ENCODE measurements around the gene PAX8.
A peak's percentile ranks its signal among the peaks of the same experiment; 100 is the strongest.
"Not testable (repeated sequence)": the region's sequence is repeated elsewhere in the genome, so short reads cannot be mapped to it uniquely, and the experiment has no call there.

PAX8 gene

GRCh38 chr2:113278742-113279139, at the start of gene PAX8:
Gene PAX8, minus strand, starts transcription at chr2:113278921. Its CDS starts 527 bp downstream, at chr2:113278394.
- Histone ChIP-seq H3K4me3 (peak within 1 kb of the TSS; percentile 47), H3K27ac (no peak within 1 kb of the TSS)
- DNase-seq (ENCODE audit: low spot score), result no peak
- TF ChIP-seq CTCF (IDR thresholded peaks at IDR 0.05), result no peak

GRCh38 chr2:113328043-113328442, 49.3 kb upstream of the PAX8 start:
- no peak overlapping the region for H3K4me3 ChIP-seq
- DNase-seq (ENCODE audit: low spot score), result no peak
- no peak for TF ChIP-seq CTCF (IDR thresholded peaks at IDR 0.05)
- H3K27ac ChIP-seq, result no peak overlapping the region

- DNase-seq (ENCODE audit: low spot score), result not testable (repeated sequence)
- peak overlapping the region in 1 of 2 donors; percentile 60 for H3K27ac ChIP-seq
- peak overlapping the region; percentile 68 for H3K4me3 ChIP-seq
Measured at GRCh38 chr2:113325161-113325731, 46.5 kb upstream of the PAX8 start.

GRCh38 chr2:113324684-113325160, 46.0 kb upstream of the PAX8 start:
- no peak for DNase-seq (ENCODE audit: low spot score)
- Histone ChIP-seq H3K4me3 (peak overlapping the region; percentile 68), H3K27ac (peak overlapping the region in 1 of 2 donors; percentile 65)
- TF ChIP-seq CTCF (IDR thresholded peaks at IDR 0.05), result no peak

GRCh38 chr2:113323129-113323528, 44.4 kb upstream of the PAX8 start:
- H3K4me3 ChIP-seq; H3K27ac ChIP-seq; DNase-seq (ENCODE audit: low spot score): not testable (repeated sequence)

- not testable (repeated sequence) for DNase-seq (ENCODE audit: low spot score); H3K27ac ChIP-seq; H3K4me3 ChIP-seq
Measured at GRCh38 chr2:113320106-113320505, 41.4 kb upstream of the PAX8 start.

DNA sequence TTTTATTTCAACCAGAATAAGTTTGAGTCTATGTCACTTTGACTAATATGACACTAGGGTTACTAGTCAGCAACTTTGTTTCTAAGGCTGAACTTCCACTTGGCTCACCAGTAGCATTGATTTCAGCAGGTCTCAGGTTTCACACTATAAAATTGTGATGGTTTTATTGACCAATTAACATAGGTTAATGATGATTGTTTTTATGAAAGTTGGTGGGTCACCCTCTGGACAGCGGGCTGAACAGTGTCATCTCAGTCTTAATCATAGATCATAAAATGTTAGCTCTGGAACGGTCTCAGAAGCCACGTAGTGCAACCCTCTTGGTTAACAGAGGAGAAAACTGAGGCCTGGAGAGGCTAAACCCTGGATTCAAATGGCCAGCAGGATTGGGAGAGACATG, 40.2 kb upstream of the PAX8 start:
- not testable (repeated sequence) for H3K4me3 ChIP-seq; H3K27ac ChIP-seq; DNase-seq (ENCODE audit: low spot score)

DNA sequence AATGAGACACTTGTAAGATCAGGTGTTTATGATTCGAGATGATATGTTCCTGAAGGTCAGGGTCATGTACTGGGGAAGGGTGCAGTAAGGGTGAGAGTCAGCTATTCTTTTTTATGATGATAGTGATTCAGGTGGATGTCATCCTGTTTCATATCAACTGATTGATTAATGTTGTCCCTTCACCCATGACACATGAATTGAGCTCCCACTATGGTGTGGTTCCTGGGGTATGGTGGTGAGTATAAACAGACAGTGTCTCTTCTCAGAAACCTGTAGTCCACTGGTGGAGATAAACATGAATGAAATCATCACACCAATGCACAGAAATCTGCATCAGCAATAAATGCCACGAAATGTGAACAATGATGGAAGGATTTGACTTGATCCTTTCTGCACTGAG, 37.4 kb upstream of the PAX8 start:
- no peak overlapping the region for H3K4me3 ChIP-seq

GRCh38 chr2:113314663-113315062, 35.9 kb upstream of the PAX8 start:
- H3K27ac ChIP-seq; H3K4me3 ChIP-seq; DNase-seq (ENCODE audit: low spot score): not testable (repeated sequence)

More for the DNA sequence above, 37.4 kb upstream of the PAX8 start:
- DNase-seq (ENCODE audit: low spot score), result no peak
- TF ChIP-seq CTCF (IDR thresholded peaks at IDR 0.05), result no peak
- no peak overlapping the region for H3K27ac ChIP-seq

GRCh38 chr2:113314176-113314575, 35.5 kb upstream of the PAX8 start:
- DNase-seq (ENCODE audit: low spot score); H3K27ac ChIP-seq; H3K4me3 ChIP-seq: not testable (repeated sequence)

DNA sequence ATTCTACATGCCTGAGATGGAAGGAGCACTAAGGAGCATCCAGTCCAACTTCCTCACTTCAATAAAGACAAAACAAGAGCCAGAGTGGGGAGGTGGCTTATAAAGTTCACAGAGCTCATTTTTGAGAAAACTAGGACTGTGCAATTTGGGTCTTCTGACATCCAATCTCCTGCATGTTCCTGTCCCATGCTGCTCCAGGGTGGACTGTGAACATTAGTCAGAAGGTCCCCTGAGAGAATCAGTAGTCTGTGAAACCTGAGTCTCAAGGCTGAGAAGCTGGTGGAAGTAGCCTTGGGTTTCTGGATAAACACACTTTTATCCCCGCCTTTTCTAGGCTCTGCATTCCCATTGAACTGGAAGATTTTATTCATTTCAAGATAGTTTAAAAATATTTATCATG, 33.1 kb upstream of the PAX8 start:
- not testable (repeated sequence) for DNase-seq (ENCODE audit: low spot score); H3K4me3 ChIP-seq; H3K27ac ChIP-seq

- not testable (repeated sequence) for H3K4me3 ChIP-seq; DNase-seq (ENCODE audit: low spot score); H3K27ac ChIP-seq
Measured at GRCh38 chr2:113311191-113311590, 32.5 kb upstream of the PAX8 start.

All from coronary artery (tissue), 2 donors.